Suppressor macrophage treated with lipopolysaccharide for 1 hour (primary cell): Measurements from ENCODE around the gene ITGB8.

Source experiments
- DNase-seq, 3 donors: peaks; one replicate each; pipeline ENCODE4 v3.0.0-alpha.2; 2020 to 2022

Gene ITGB8

DNA sequence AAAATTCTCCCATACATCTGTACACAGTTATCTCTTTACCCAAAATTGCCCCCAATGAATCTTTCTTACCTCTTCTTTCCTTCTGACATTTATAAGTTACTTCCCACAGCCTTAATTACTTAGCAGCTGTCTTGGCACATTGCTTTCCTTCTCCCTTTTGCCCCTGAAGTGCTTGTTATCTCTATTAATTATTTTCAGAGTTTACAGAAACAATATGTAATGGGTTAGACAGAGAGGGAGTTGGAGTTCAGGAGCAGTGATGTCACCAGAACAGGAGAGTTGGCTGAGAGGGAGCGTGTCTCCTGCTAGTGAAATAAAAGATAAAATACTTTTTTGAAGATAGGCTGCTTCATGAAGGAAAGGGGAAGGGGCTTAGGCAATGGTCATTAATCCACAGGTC is 57.4 kb downstream of the ITGB8 start:
- no peak for DNase-seq

GRCh38 chr7:20389192-20389591 is 58.5 kb downstream of the ITGB8 start:
- peak; percentile 21 to 65 (median 56) for DNase-seq

- no peak for DNase-seq
Observed at GRCh38 chr7:20393021-20393610, 62.4 kb downstream of the ITGB8 start.

DNA sequence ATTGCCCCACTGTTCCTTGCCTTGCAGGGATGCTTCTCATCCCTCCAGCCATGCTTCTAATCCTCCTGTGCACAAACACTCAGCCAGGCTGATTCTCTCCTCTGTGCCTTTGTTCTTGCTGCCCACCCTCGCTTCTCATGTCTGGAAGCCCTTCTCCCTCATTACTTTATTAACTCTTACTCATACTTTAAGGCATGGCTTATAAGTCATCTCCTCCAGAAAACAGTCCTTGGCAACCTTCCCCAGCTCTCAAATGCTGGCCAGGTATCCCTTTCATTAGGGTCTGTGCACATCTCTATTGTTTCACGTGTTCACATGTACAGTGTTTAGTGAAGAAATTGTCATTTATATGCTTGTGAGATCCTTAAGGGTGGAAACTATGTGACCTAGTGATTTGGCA is 62.9 kb downstream of the ITGB8 start:
- no peak for DNase-seq

GRCh38 chr7:20394284-20394683 is 63.6 kb downstream of the ITGB8 start:
- DNase-seq: no peak

DNA sequence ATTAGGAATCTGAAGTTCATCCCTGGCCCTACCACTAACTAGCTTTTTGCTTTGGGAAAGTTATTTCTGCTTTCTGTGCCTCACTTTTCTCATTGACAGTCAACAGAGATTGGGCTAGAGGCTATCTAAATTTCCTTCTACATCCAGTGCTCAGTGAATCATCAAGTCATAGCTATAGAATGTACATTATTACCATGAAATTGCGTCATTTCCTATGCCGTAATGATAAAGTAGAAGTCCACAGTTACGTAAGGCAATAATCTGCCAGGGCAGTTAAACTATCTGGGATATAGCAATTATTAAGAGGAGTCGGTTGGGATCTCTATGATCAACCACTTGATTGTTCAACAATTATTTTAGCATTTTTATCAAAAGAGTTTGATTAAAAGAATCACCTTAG is 64.4 kb downstream of the ITGB8 start:
- peak; percentile 66 to 95 (median 94) for DNase-seq

- no peak for DNase-seq
Observed at GRCh38 chr7:20395511-20395910, 64.8 kb downstream of the ITGB8 start.

GRCh38 chr7:20399521-20399920 is 68.8 kb downstream of the ITGB8 start:
- peak; percentile 45 to 74 (median 71) for DNase-seq

DNA sequence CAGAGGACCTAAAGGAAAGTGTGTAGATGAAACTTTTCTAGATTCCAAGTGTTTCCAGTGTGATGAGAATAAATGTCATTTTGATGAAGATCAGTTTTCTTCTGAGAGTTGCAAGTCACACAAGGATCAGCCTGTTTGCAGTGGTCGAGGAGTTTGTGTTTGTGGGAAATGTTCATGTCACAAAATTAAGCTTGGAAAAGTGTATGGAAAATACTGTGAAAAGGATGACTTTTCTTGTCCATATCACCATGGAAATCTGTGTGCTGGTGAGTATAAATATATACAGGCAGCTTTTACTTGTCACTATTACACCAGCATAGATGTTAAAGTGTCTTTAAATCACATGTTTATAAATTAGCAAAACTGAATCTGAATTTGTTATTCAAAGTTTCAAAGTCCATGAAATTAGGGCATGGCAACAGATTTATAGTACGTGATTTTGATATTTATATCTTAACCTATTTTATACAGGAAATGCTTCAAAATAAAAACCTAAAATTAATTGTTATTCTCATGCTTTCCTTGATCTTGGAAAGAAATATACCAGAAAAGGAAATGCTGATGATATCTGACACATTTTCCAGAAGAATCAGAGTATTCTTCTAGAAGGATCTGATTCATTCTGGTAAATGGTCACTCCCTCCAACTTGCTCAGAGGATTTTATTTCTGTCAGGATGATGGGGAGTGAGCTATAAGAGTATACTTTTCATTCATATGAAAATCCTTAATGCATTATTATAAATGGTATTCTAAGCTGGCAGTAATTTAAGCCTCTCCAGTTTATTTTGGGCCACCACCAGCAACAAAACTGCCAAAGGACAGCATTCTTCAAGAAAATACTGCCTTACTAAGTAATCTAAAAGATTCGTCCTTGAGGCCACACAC is 71.4 kb downstream of the ITGB8 start:
- DNase-seq: no peak

GRCh38 chr7:20402747-20403230 is 72.1 kb downstream of the ITGB8 start:
- peak in 1 of 3 donors; percentile 22 for DNase-seq

DNA sequence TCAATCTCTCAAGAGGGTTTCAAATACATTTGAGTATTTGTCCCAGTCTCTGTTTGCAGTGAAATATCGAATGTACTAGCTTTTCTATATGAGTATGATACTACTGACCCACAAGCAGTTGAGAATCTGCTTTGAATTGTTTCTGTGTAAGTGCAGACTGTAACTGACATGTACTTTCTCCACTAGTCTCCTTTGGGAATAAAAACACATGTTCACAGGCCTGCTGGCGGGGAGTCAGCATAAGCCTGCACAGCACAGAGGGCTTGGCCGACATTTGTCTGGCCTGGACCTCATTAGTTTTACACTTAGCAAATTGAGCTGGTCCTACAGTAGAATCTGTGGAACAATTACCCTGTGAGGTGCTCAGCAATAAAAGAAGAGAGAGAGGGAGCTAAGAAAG is 72.6 kb downstream of the ITGB8 start:
- no peak for DNase-seq

DNA sequence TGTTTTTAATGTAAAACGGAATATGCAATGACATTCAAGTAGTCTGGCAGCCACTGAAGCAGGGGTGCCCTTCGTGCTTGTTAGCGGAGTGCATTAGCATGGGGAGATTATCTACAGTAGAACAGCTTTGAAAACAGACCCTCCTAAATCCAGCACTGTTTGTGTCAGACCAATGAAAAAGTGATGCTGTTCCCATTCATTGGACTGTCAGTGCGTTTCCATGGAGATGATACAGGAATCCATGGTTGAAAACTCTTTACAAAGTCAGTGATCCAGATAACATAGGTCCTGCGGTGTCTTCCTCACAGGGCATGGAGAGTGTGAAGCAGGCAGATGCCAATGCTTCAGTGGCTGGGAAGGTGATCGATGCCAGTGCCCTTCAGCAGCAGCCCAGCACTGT is 73.6 kb downstream of the ITGB8 start:
- no peak for DNase-seq

DNA sequence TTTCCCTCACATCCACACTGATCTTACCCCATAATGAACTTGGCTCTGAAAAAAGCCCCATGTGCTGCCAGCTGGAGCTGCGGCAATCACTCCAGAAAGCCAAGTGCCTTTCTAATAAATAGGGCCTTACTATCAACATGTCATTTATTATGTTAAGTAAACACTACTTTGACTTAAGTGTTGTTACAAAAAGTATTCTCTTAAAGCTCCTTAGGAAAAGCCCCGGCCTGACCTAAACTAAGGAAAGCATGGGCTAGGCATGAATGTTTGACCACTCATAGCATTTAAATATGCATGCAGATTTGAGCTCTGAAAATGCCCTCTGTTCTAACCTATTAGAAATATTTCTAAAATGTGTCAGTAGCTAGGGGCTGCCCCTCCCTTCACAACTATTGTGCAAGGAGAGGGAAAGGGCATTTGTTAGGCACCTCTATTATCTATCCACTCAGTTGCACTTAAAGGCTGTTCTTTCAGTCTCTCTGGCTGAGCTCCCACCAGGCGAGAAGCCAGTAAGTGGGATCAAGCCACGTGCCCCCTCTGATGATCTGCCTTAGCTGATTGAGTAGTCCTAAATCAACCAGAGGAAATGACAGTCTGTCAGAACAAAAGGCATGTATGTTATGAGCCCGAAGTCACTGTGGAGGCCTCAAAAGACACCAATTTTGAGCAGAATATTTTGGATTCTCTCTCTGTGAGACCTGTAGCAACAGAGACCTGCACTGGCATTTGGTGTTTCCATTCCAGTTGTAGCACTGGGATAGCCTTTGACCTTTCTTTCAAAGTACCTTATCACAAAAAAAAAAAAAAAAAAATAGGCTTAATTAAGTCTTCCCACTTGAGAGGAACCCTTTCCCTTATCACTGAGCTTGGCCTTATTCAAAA is 77.1 kb downstream of the ITGB8 start:
- DNase-seq: peak in 1 of 3 donors; percentile 38

GRCh38 chr7:20408467-20408826 is 77.7 kb downstream of the ITGB8 start:
- peak in 1 of 3 donors; percentile 35 for DNase-seq

GRCh38 chr7:20409961-20410360 is 79.3 kb downstream of the ITGB8 start:
- peak in 1 of 3 donors; percentile 32 for DNase-seq

GRCh38 chr7:20411372-20411771 is 80.7 kb downstream of the ITGB8 start:
- no peak for DNase-seq

DNA sequence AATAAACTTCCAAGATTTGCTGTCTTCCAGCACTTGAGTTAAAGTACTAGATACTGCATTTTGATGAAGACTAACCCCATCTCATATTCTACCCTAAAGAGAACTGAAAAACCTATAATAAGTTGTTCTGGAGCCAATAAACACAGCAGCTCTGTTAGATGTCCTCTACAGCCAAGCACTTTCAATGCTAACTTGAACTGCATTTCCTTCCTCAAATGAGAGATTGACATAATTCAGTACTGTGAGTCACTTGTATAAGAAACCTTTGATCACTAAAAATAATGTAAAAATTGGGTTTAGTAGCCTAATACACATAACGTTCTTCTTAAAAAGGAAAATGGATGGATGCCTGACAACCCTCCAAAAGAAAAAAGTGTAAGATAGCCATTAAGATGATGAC is 81.3 kb downstream of the ITGB8 start:
- DNase-seq: peak; percentile 27 to 72 (median 68)

- DNase-seq: peak; percentile 73 to 78 (median 73)
Observed at GRCh38 chr7:20417260-20417659, 86.6 kb downstream of the ITGB8 start.

DNA sequence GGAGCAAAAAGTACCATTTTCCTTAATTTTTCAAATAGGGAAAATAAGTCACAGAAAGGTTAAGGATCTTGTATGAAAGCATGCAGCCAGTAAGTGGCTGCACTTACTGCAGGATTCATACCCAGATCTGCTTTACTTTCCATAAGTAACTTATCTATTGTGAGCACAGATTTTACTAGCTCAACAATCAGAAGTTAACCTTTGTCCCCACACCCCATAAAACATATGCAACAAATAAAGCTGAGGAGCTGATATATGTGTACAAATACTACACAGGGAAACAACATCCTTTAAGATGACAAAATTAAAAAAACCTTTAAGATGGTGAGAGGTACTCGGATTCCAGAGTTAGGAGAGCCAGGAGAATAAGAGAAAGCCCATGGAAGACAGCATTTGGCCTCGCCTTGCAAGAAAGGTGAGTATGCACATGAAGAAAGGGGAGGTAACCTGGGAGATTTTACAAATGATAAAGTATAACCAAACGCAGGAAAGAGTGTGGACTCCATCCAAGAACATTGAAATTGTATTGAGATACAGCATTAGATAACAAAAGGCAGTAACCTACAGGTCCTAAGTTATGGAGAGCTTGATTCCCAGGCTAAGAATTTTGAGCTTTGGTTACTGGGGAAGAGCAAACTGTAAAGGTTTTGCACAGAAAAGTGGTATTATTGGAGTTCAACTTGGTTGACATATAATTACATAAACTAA is 87.1 kb downstream of the ITGB8 start:
- no peak for DNase-seq

DNA sequence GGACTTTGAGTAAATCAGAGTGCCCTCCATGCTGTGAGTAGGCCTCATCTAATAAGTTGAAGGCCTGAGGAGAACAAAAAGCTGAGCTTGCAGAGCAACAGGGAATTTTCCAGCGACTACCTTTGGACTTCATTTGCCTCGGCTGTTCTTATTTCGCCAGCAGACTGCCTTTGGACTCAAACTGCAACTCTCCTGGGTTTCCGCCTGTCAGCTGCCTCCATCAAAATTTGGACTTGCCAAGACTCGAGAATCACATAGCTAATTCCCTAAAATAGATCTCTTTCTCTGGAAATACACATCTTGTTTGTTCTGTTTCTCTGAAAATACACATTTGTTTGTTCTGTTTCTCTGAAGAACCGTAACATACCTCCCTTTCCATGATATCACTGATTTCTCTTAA is 93.8 kb downstream of the ITGB8 start:
- DNase-seq: no peak

- no peak for DNase-seq
Observed at GRCh38 chr7:20430664-20431063, 100.0 kb downstream of the ITGB8 start.

GRCh38 chr7:20431146-20431545 is 100.4 kb downstream of the ITGB8 start:
- DNase-seq: peak in 1 of 3 donors; percentile 62

GRCh38 chr7:20432071-20432470 is 101.4 kb downstream of the ITGB8 start:
- DNase-seq: no peak
